Adrenal gland (tissue), 12 donors: ENCODE measurements around the gene EPHA3. TPM values are rescaled to one million over a fixed set of nuclear protein-coding genes. Genes with fewer than 3 reads are reported as not detected.

Experiments used
- DNase-seq, 7 donors: peaks; one replicate each; pipeline ENCODE4 v3.0.0-alpha.2; 2019 to 2020
- H3K27ac ChIP-seq, 5 donors: fragments of 200-600 bp; sonication (generic) in 4 of 5; 1 replicate in 3 of 5; 2 replicates in 2 of 5; pipeline versions ENCODE4 v1.5.1 to v1.8.0; 2016 to 2020; ENCODE audit warnings: mild to moderate bottlenecking in 1 of 5
- H3K27me3 ChIP-seq: fragments of 200-600 bp; 2 replicates; pipeline ENCODE4 v1.8.0; 2021
- H3K36me3 ChIP-seq, 2 donors: fragments of 200-600 bp; replicated peaks in 1 of 2; 1 replicate in 1 of 2; 2 replicates in 1 of 2; pipeline versions ENCODE4 v1.5.1 to v1.8.0; 2018 to 2022
- H3K4me1 ChIP-seq, 2 donors: fragments of 200-600 bp; replicated peaks in 1 of 2; 1 replicate in 1 of 2; 2 replicates in 1 of 2; pipeline versions ENCODE4 v1.5.1 to v1.8.0; 2018 to 2021
- H3K4me3 ChIP-seq, 4 donors: fragments of 200-600 bp; sonication (generic) in 3 of 4; one replicate each; pipeline ENCODE4 v1.5.1; 2016 to 2018
- H3K9me3 ChIP-seq, 3 donors: fragments of 200-600 bp; sonication (generic) in 1 of 3; replicated peaks in 1 of 3; 1 replicate in 2 of 3; 2 replicates in 1 of 3; pipeline versions ENCODE4 v1.5.1 to v1.8.0; 2016 to 2021
- POLR2A ChIP-seq, 2 donors: fragments of 450-650 bp; IDR thresholded peaks; one replicate each; pipeline ENCODE4 v1.6.1; 2017; ENCODE audit warnings: antibody characterized with exemption in 2 of 2, mild to moderate bottlenecking in 2 of 2, moderate library complexity in 1 of 2
- WGBS, 4 donors: extraction: QIAGEN DNeasy Blood & Tissue Kit in 2 of 4; methylation state at CpG; one replicate each; pipeline versions ENCODE4 v1.1.5 to v1.1.7; 2013 to 2017; 5-methylcytosine and 5-hydroxymethylcytosine counted together
- intact Hi-C, 2 donors: fragments of 100-400 bp; cut with DNase I; formaldehyde crosslinking; loops; one replicate each; pipeline versions ENCODE4 v1.14.1 to v1.15.0; 2022 to 2023
- polyA plus RNA-seq, 3 donors: library from polyadenylated mRNA; stranded (reverse); fragments of 200-250 nt in 2 of 3; fragments of 350-450 nt in 1 of 3; fragmentation: Illumina TruSeq in 1 of 3; extraction: RNeasy Lipid Tissue Mini Kit (QIAGEN cat#74804) in 1 of 3; gene quantifications; one replicate each; pipeline ENCODE4 v1.2.3, GENCODE V29; 2013 to 2014
- total RNA-seq, 9 donors: library from RNA; depleted of rRNA in 4 of 9; stranded (reverse); fragments of >200 nt in 4 of 9; fragments of 120-200 nt in 1 of 9; fragmentation: NEBNext Ultra II Directional in 1 of 9; extraction: Animal tissue kit (Norgen Biotek cat#: 25700) in 1 of 9; gene quantifications; one replicate each; pipeline versions ENCODE4 v1.1.0 to v1.2.4, GENCODE V29; 2013 to 2023
- TF ChIP-seq, protein P1 (sequence below), 6 experiments: fragments of 450-650 bp in 4 of 6; fragments of 200-600 bp in 2 of 6; sonication (generic) in 1 of 6; IDR thresholded peaks; 1 replicate in 5 of 6; 2 replicates in 1 of 6; pipeline versions ENCODE4 v1.5.1 to v1.8.0; 2016 to 2021; ENCODE audit warnings: antibody characterized with exemption in 6 of 6, mild to moderate bottlenecking in 2 of 6, moderate library complexity in 1 of 6
- donor health status: healthy with polysubstance abuse.
- donor health status: Bipolar disorder and iron deficiency.
- donor health status: DM: yes; HTN: yes; CAD: no.
- donor health status: DM: no; HTN: no; CAD: no.
- donor health status: DM: no; HTN: no; CAD: no.
- donor health status: DM: yes; HTN: yes; CAD: no.

The EPHA3 gene
- total and polyA plus RNA-seq, 12 donors = 0.17 to 5.1 (median 0.48) TPM

DNA sequence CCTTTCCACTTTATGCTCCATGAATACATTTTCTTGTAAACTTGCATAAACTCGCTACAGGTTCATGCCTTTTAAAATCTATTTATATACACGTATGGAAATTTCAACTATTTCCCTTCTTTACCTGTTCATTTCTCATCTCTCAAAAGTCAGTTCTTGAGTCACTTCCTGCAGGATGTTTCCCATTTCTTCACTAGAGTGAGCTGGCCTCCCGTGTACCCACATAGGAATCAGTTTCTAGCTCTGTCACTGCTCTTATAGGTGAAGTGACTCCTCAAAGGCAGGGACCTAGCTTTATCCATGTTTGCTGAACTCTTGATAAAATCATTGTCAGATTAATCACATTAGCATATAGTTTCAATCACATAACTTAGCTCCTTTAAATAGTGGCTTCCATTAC lies 259.7 kb downstream of the EPHA3 start:
- Histone ChIP-seq H3K36me3 (no peaks in the 10 kb centered on the region), H3K27ac (no peak overlapping the region), H3K4me1 (no peaks in the 10 kb centered on the region), H3K9me3 (no peaks in the 10 kb centered on the region), H3K27me3 (no peaks in the 10 kb centered on the region), H3K4me3 (no peak overlapping the region)
- DNase-seq = no peak
- intact Hi-C loops = no loop called here
- TF ChIP-seq, protein P1, sequence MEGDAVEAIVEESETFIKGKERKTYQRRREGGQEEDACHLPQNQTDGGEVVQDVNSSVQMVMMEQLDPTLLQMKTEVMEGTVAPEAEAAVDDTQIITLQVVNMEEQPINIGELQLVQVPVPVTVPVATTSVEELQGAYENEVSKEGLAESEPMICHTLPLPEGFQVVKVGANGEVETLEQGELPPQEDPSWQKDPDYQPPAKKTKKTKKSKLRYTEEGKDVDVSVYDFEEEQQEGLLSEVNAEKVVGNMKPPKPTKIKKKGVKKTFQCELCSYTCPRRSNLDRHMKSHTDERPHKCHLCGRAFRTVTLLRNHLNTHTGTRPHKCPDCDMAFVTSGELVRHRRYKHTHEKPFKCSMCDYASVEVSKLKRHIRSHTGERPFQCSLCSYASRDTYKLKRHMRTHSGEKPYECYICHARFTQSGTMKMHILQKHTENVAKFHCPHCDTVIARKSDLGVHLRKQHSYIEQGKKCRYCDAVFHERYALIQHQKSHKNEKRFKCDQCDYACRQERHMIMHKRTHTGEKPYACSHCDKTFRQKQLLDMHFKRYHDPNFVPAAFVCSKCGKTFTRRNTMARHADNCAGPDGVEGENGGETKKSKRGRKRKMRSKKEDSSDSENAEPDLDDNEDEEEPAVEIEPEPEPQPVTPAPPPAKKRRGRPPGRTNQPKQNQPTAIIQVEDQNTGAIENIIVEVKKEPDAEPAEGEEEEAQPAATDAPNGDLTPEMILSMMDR (IDR thresholded peaks at IDR 0.05) = no peak
- no peak for TF ChIP-seq POLR2A (IDR thresholded peaks at IDR 0.05)
- WGBS, 4 donors = 59 to 72% (median 63%) methylated on average over 3 of the region's 3 CpGs

DNA sequence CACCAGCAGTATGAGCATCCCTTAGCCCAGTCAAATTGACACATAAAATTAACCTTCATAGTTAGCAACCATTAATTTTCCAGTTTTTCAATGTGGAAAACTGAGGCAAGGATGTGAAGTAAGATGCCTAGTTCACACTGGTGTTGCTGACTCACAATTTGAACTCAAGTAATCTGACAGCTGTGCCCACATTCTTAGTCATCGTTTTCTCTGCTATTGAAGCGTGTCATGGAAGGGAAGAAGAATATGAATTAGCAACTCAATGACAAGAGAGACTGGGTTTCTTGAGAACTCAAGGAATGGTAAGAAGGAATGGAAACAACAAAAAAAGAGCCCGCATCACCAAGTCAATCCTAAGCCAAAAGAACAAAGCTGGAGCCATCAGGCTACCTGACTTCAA lies 261.4 kb downstream of the EPHA3 start:
- Histone ChIP-seq H3K27me3 (no peaks in the 10 kb centered on the region), H3K4me1 (no peaks in the 10 kb centered on the region), H3K9me3 (no peaks in the 10 kb centered on the region), H3K27ac (no peak overlapping the region), H3K36me3 (no peaks in the 10 kb centered on the region), H3K4me3 (no peak overlapping the region)
- intact Hi-C loops = no loop called here
- TF ChIP-seq, protein P1 (IDR thresholded peaks at IDR 0.05) = no peak
- no peak for TF ChIP-seq POLR2A (IDR thresholded peaks at IDR 0.05)
- DNase-seq = no peak
- 84 to 93% (median 84%) methylated on average over 3 of the region's 3 CpGs for WGBS, 4 donors

DNA sequence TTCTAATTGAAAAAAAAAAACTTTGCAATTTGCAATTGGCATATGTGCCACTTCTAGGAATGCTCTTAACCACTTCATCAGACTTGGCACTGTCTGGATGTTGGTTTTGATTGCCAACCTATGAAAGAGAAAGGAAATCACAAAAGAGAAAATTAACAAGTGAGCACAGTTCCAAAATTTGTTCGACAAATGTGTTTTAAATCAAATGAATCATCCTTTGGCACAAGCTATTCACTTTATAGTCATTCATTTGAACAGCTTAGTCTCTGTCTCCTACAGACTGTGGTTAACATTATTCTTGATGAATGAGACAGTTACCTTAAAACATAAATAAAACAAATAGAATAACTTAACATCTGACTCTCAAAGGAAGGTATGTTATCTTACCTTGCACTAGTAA lies 265.0 kb downstream of the EPHA3 start:
- Histone ChIP-seq H3K4me3 (no peak overlapping the region), H3K27ac (no peak overlapping the region), H3K9me3 (no peaks in the 10 kb centered on the region), H3K27me3 (no peaks in the 10 kb centered on the region), H3K4me1 (no peaks in the 10 kb centered on the region), H3K36me3 (no peaks in the 10 kb centered on the region)
- no peak for DNase-seq
- TF ChIP-seq POLR2A (IDR thresholded peaks at IDR 0.05) = no peak
- TF ChIP-seq, protein P1 (IDR thresholded peaks at IDR 0.05) = no peak
- intact Hi-C loops = no loop called here
- 29 to 44% (median 39%) methylated on average over 1 of the region's 1 CpG for WGBS, 4 donors

GRCh38 chr3:89373434-89373833 lies 266.0 kb downstream of the EPHA3 start:
- H3K4me3 ChIP-seq = no peak overlapping the region
- no peak overlapping the region for H3K27ac ChIP-seq
- no peak for DNase-seq
- no peaks in the 10 kb centered on the region for H3K9me3 ChIP-seq
- H3K4me1 ChIP-seq = no peaks in the 10 kb centered on the region
- H3K36me3 ChIP-seq = no peaks in the 10 kb centered on the region
- H3K27me3 ChIP-seq = no peaks in the 10 kb centered on the region
- TF ChIP-seq, protein P1 (IDR thresholded peaks at IDR 0.05) = no peak
- no peak for TF ChIP-seq POLR2A (IDR thresholded peaks at IDR 0.05)
- intact Hi-C loops = no loop called here
